ENCODE measurements around the gene TTI1.

TTI1 gene

GRCh38 chr20:38008233-38008944, 24.9 kb downstream of the TTI1 start:
- DNase-seq = no peak

- DNase-seq = no peak
Measured at GRCh38 chr20:38007526-38007925, 25.7 kb downstream of the TTI1 start.

- no peak for DNase-seq
Measured at GRCh38 chr20:38005903-38006302, 27.4 kb downstream of the TTI1 start.

GRCh38 chr20:38004416-38004815, 28.8 kb downstream of the TTI1 start:
- no peak for DNase-seq

GRCh38 chr20:38002422-38002821, 30.8 kb downstream of the TTI1 start:
- DNase-seq = no peak

GRCh38 chr20:38001981-38002380, 31.3 kb downstream of the TTI1 start:
- no peak for DNase-seq

GRCh38 chr20:38001173-38001875, 31.9 kb downstream of the TTI1 start:
- DNase-seq = peak; percentile 33

GRCh38 chr20:38000293-38000692, 33.0 kb downstream of the TTI1 start:
- DNase-seq = no peak

- DNase-seq = no peak
Measured at GRCh38 chr20:37999526-38000263, 33.6 kb downstream of the TTI1 start.

- DNase-seq = no peak
Measured at GRCh38 chr20:37997516-37997915, 35.7 kb downstream of the TTI1 start.

GRCh38 chr20:37995856-37996605, 37.2 kb downstream of the TTI1 start:
- no peak for DNase-seq

GRCh38 chr20:37994512-37994911, 38.7 kb downstream of the TTI1 start:
- no peak for DNase-seq

- no peak for DNase-seq
Measured at GRCh38 chr20:37992802-37993409, 40.4 kb downstream of the TTI1 start.

GRCh38 chr20:37991908-37992307, 41.3 kb downstream of the TTI1 start:
- no peak for DNase-seq

GRCh38 chr20:37991157-37991866, 41.9 kb downstream of the TTI1 start:
- no peak for DNase-seq

GRCh38 chr20:37990571-37991151, 42.6 kb downstream of the TTI1 start:
- peak; percentile 76 for DNase-seq

GRCh38 chr20:37989601-37990295, 43.5 kb downstream of the TTI1 start:
- no peak for DNase-seq

- DNase-seq = no peak
Measured at GRCh38 chr20:37988306-37988954, 44.8 kb downstream of the TTI1 start.

GRCh38 chr20:37987602-37988290, 45.5 kb downstream of the TTI1 start:
- no peak for DNase-seq

Data from stimulated activated CD4-positive, alpha-beta T cell treated with anti-CD3 and anti-CD28 coated beads, Interleukin-1b, Interleukin-23, amount 100 ng/mL, for 48 hours (primary cell).